ENCODE results near the gene STRIP1.

GRCh38 chr1:110007046-110007830 is 27.2 kb upstream of the STRIP1 start:
- TF ChIP-seq YY1 (IDR thresholded peaks at IDR 0.05; ENCODE audit: insufficient read depth, insufficient read length) = no peak
- no peak for TF ChIP-seq ZNF274 (IDR thresholded peaks at IDR 0.05; ENCODE audit: low read depth, low read length)
